ENCODE data around the gene CEP290. TPM values are rescaled to one million over a fixed set of nuclear protein-coding genes. Genes with fewer than 3 reads are reported as not detected.
A peak's percentile ranks its signal among the peaks of the same experiment; 100 is the strongest.

Gene CEP290
- total and polyA plus RNA-seq, 2 of the 13 experiments (the other 11 are each of a cell fraction or from before 2014, with no cell fraction given) = 2.4 to 10.8 TPM

DNA sequence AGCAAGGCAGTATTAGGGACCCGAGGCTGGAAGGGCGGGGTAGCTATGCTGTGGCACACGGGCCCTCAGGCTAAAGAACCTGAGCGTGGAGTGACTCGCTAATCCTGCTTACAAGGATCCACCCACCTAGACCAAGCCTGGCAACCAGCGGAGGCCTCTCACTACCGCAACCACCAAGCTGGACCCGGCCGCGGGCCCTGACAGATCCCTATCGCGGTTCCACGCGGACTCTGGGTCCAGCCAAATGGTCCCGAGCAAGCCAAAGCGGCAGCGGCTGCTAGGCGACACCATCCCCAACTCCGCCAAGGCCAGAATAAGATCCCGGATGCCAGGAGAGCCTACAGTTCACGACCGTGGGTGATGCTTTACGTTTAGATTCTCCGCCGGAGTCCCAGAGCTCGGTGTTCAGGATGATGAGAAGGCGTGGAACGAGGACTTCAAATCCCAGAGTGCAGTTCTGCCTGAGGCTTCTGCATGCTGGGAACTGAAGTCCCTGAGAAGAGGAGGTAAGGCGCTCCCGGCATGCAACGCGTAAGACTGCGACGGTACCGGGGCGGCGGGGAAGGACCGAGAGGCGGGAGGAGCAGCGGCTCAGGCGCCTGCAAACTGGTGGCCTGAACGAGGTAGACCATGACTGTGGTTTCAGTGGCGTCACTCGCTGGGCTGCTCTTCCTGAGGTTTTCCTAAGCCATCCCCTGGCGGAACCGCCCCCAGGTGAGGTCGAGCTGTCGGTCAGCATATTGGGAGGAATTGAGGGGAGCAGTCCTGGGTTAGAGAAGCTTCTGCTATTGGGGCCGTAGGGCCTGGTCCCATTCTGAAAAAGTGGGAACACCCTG lies at the start of gene CEP290, which contains the start of gene TMTC3 (continued):
- TF ChIP-seq, protein P1, sequence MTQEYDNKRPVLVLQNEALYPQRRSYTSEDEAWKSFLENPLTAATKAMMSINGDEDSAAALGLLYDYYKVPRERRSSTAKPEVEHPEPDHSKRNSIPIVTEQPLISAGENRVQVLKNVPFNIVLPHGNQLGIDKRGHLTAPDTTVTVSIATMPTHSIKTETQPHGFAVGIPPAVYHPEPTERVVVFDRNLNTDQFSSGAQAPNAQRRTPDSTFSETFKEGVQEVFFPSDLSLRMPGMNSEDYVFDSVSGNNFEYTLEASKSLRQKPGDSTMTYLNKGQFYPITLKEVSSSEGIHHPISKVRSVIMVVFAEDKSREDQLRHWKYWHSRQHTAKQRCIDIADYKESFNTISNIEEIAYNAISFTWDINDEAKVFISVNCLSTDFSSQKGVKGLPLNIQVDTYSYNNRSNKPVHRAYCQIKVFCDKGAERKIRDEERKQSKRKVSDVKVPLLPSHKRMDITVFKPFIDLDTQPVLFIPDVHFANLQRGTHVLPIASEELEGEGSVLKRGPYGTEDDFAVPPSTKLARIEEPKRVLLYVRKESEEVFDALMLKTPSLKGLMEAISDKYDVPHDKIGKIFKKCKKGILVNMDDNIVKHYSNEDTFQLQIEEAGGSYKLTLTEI (CRISPR knock-in tag; conservative IDR thresholded peaks at IDR 0.05) = no peak
- TF ChIP-seq, protein P2, sequence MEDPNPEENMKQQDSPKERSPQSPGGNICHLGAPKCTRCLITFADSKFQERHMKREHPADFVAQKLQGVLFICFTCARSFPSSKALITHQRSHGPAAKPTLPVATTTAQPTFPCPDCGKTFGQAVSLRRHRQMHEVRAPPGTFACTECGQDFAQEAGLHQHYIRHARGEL (CRISPR knock-in tag; IDR thresholded peaks at IDR 0.05) = no peak
- TF ChIP-seq ZNF446 (CRISPR knock-in tag; IDR thresholded peaks at IDR 0.05) = no peak
- TF ChIP-seq ZNF891 (CRISPR knock-in tag; IDR thresholded peaks at IDR 0.05) = 0 out of 2 replicates have a peak, but pooled peaks have one; percentile 79
- peak; percentile 100 for TF ChIP-seq THAP11 (CRISPR knock-in tag; IDR thresholded peaks at IDR 0.05)
- peak; percentile 72; the same call in 1 of the 2 replicates for TF ChIP-seq HIVEP1 (CRISPR knock-in tag; IDR thresholded peaks at IDR 0.05)
- TF ChIP-seq, protein P3, sequence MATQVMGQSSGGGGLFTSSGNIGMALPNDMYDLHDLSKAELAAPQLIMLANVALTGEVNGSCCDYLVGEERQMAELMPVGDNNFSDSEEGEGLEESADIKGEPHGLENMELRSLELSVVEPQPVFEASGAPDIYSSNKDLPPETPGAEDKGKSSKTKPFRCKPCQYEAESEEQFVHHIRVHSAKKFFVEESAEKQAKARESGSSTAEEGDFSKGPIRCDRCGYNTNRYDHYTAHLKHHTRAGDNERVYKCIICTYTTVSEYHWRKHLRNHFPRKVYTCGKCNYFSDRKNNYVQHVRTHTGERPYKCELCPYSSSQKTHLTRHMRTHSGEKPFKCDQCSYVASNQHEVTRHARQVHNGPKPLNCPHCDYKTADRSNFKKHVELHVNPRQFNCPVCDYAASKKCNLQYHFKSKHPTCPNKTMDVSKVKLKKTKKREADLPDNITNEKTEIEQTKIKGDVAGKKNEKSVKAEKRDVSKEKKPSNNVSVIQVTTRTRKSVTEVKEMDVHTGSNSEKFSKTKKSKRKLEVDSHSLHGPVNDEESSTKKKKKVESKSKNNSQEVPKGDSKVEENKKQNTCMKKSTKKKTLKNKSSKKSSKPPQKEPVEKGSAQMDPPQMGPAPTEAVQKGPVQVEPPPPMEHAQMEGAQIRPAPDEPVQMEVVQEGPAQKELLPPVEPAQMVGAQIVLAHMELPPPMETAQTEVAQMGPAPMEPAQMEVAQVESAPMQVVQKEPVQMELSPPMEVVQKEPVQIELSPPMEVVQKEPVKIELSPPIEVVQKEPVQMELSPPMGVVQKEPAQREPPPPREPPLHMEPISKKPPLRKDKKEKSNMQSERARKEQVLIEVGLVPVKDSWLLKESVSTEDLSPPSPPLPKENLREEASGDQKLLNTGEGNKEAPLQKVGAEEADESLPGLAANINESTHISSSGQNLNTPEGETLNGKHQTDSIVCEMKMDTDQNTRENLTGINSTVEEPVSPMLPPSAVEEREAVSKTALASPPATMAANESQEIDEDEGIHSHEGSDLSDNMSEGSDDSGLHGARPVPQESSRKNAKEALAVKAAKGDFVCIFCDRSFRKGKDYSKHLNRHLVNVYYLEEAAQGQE (IDR thresholded peaks at IDR 0.05; ENCODE audit: borderline replicate concordance in 1 of 2, low read depth in 1 of 2, low read length in 2 of 2) = no peak
- TF ChIP-seq, protein P4, sequence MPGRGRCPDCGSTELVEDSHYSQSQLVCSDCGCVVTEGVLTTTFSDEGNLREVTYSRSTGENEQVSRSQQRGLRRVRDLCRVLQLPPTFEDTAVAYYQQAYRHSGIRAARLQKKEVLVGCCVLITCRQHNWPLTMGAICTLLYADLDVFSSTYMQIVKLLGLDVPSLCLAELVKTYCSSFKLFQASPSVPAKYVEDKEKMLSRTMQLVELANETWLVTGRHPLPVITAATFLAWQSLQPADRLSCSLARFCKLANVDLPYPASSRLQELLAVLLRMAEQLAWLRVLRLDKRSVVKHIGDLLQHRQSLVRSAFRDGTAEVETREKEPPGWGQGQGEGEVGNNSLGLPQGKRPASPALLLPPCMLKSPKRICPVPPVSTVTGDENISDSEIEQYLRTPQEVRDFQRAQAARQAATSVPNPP (CRISPR knock-in tag; IDR thresholded peaks at IDR 0.05) = 0 out of 2 replicates have a peak, but pooled peaks have one; percentile 49
